GM10847 (cell line): ENCODE measurements around the gene PTPN13.

Experiments used
- POLR2A ChIP-seq: IDR thresholded peaks from 2 replicates; pipeline ENCODE4 v1.6.1; 2011; ENCODE audit not compliant: insufficient read length; ENCODE audit errors: extremely low read depth

PTPN13 gene

GRCh38 chr4:86579941-86580340 is 14.2 kb upstream of the PTPN13 start:
- no peak for TF ChIP-seq POLR2A

- no peak for TF ChIP-seq POLR2A
Observed at GRCh38 chr4:86582410-86582809, 11.7 kb upstream of the PTPN13 start.

- no peak for TF ChIP-seq POLR2A
Observed at GRCh38 chr4:86586160-86586572, 7.9 kb upstream of the PTPN13 start.

- no peak for TF ChIP-seq POLR2A
Observed at GRCh38 chr4:86586626-86587380, 7.3 kb upstream of the PTPN13 start.

GRCh38 chr4:86587381-86588140 is 6.6 kb upstream of the PTPN13 start:
- no peak for TF ChIP-seq POLR2A

DNA sequence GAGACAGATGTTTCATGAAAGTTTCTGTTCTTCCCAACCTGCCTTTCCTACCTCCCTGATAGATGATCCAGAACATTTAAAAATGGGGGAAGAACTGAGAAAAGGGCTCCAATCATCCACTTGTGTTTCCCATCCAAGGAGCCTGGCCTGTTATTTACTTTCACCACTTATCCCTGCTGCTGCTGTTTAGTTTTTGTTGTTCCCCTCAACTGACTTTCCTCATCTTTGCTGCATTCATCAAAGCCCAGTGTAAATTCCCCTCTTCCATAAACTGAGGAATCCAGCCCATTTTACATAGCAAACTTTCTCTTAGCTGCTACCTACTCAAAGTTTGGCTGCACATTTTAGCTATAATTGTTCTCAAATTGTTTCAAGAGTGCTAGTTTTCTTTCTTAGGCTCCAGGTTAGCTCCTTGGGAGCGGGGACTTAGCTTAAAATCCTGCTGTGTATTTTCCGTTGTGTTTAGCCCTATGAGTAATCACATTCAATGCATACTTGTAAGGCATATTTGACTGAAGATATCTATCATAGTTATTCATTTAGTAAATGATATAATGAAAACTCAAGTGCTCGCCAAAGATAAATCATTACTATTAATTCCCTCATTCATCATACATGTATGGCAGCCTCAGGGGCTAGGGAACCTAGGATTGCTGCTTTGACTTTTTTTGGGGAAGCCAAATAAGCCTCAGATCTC is 1.4 kb upstream of the PTPN13 start:
- TF ChIP-seq POLR2A: no peak

DNA sequence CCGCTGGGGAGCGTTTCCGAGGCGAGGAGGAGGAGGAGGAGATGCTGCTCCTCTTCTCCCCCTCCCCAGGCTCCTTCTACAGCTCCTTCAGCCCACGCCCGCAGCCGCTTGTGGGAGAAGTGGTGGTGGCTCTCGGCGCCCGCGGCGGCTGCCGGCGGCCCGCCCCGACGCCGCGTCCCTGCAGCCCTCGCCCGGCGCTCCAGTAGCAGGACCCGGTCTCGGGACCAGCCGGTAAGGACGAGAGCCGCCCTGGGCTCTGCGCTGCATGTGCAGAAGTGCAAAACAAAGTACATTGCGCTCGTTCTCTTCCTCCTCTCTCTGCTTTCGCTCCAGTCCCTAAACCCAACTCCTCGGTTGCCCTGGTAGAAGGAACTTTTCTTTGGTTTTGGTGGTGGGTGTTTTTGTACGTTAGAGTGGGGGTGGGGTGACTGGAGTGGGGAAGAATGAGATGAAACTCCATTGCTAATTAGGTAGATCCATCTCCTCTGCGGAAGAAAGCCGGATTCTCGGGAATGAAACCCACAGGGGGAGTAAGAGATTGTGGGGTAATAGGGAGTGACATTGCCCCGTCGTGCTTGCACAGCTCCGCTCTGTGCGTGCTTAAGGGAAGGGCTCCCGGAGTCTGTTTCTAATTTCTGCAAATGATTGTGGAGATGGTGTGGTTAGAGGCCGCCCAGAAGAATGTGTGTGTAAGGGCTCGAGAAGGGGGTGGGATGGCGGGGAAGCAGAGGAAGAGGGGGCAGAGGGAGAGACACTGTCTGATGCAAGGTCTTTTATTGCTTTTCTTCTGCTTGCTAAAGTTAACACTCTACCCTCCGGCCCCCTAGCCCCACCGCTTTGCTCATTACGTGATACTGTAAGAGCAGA is 677 bp downstream of the PTPN13 start:
- no peak for TF ChIP-seq POLR2A

- TF ChIP-seq POLR2A: no peak
Observed at GRCh38 chr4:86595426-86595805, 1.3 kb downstream of the PTPN13 start.

DNA sequence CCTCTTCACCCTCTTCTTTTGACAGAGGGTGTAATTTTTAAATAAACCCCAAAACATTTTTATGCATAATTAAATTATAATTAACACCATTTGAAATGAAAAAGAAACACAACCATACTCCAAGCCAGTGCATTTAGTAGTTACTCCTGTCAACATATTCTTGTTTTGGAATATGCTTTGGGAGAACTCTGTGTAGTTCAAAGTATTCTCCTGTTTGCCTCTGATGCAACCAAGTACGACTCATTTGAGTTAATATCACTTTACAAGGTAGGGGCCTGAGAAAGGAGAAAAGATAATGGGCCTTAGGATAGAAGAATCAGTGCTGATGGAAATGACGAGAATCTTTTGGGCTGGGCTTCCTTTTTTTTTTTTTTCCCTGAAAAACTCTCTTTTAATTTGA is 2.7 kb downstream of the PTPN13 start:
- no peak for TF ChIP-seq POLR2A

GRCh38 chr4:86600007-86600653 is 6.0 kb downstream of the PTPN13 start:
- no peak for TF ChIP-seq POLR2A

DNA sequence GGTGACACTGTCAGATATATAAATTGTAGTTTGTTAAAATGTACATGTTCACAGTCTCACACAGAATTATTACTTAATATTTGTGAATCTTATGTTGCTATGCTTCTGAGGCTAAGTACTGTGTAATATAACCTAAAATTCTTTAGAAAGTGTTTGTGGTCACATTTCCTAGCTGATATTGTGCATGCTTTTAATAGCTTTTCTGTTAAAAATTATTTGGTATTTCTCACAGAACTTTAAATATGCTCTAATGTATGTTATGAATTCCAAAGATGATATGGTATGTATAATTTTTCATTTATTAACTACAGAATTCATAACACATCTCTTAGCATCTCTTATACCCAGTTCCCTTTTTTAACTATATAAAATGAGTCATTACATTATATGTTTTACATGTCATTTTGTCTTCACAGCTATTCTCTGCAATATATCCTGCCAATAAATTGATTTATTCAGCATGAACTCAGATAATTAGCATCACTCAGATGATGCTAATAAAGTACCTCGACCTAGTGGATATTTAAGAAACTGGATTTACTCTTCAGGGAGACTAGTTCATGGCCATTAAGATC is 9.3 kb downstream of the PTPN13 start:
- TF ChIP-seq POLR2A: no peak

DNA sequence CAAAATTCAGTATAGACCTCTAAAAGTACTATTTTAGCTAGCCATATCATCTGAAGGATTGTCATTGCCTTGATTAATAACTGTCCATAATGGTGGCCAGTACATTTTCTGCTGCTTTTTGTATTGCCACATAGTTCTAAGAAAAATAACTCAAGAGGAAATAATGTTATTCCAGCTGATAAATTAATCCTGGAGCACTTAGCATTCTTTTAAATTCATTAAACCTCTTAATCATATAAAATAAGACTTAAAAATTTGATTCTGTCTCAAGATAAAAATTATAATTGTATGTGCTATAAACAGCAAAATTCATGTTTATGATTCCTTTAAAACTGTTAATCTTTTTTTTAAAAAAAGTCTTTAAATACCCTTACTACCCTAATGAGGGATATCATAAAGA is 12.7 kb downstream of the PTPN13 start:
- TF ChIP-seq POLR2A: no peak

DNA sequence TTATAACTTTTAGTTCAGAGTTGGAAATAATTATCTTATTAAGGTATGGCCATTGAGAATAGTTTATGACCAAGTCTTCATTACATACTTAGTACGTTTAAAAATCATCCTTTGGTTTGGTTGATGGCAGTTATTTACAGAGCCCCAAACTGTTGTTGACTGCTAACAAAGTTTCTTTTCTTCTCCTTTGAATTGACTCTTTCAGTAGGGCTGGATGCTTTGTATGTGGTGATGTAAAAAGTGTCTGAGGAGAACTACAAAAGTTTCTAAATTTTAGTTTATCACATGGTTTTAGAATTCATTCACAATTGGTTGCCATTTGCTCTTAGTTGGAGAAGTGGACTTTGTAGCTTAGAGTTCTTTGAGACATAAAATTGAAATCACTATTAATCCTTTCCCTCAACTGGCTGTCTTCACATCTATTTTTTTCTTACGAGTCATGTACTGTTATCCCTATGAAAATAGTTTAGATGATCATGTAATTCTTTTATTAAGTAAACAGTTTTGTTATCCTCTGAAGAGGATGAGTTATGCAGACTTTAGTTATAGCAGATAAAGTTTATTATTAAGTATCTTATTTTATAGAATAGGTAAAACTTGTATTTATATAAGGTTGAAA is 14.8 kb downstream of the PTPN13 start:
- TF ChIP-seq POLR2A: no peak

DNA sequence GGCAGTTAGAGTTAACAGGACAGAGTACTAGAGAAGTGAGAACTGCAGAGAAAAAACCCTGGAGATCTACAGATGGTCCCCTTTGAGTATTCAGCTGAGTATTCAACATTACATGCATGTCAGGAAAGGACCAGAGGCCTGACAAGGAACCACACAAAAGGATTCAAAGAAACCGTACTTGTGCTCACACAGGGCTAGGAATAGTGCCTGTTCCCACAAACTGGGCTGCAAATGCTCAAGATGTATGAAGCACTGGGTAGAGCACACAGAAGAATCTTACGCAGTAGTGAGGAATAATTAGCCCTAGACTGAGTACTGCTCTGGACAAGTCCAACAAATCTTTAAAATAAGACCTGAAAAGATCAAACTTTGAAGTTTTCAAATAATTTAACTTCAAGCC is 17.6 kb downstream of the PTPN13 start:
- no peak for TF ChIP-seq POLR2A
